GM19043 (cell line): Measurements from ENCODE around the gene CASZ1.

Experiments used
- ATAC-seq: cut with Tn5 transposase; IDR thresholded peaks from one replicate; pipeline ENCODE4 v1.9.1; 2021; ENCODE audit warnings: low read depth; ENCODE audit not compliant: unreplicated experiment

The CASZ1 gene

GRCh38 chr1:10615932-10616671 lies 180.3 kb downstream of the CASZ1 start:
- ATAC-seq: no peak

- no peak for ATAC-seq
Measured at GRCh38 chr1:10615332-10615731, 181.1 kb downstream of the CASZ1 start.

- ATAC-seq: no peak
Measured at GRCh38 chr1:10614377-10615225, 181.8 kb downstream of the CASZ1 start.

GRCh38 chr1:10613861-10614260 lies 182.6 kb downstream of the CASZ1 start:
- ATAC-seq: no peak

GRCh38 chr1:10613340-10613739 lies 183.1 kb downstream of the CASZ1 start:
- ATAC-seq: no peak

- no peak for ATAC-seq
Measured at GRCh38 chr1:10612436-10613160, 183.8 kb downstream of the CASZ1 start.

GRCh38 chr1:10610901-10611600 lies 185.4 kb downstream of the CASZ1 start:
- no peak for ATAC-seq

- no peak for ATAC-seq
Measured at GRCh38 chr1:10608690-10609089, 187.8 kb downstream of the CASZ1 start.

GRCh38 chr1:10607228-10607627 lies 189.2 kb downstream of the CASZ1 start:
- ATAC-seq: no peak

- ATAC-seq: no peak
Measured at GRCh38 chr1:10606064-10606463, 190.4 kb downstream of the CASZ1 start.

- ATAC-seq: no peak
Measured at GRCh38 chr1:10604966-10605365, 191.5 kb downstream of the CASZ1 start.

GRCh38 chr1:10602936-10603335 lies 193.5 kb downstream of the CASZ1 start:
- no peak for ATAC-seq

GRCh38 chr1:10601342-10602070 lies 194.9 kb downstream of the CASZ1 start:
- ATAC-seq: no peak

GRCh38 chr1:10599194-10599861 lies 197.1 kb downstream of the CASZ1 start:
- ATAC-seq: no peak

GRCh38 chr1:10598389-10598702 lies 198.1 kb downstream of the CASZ1 start:
- ATAC-seq: no peak

GRCh38 chr1:10597492-10598388 lies 198.7 kb downstream of the CASZ1 start:
- ATAC-seq: no peak

GRCh38 chr1:10596780-10597179 lies 199.7 kb downstream of the CASZ1 start:
- no peak for ATAC-seq

GRCh38 chr1:10594595-10595223 lies 201.7 kb downstream of the CASZ1 start:
- ATAC-seq: no peak
